A549 treated with AZD9567 at 1 μM for 4 hours (cell line): ENCODE results near the gene FPR1. TPM values are rescaled to one million over a fixed set of nuclear protein-coding genes. Genes with fewer than 3 reads are reported as not detected.

Experiments
- total RNA-seq: library from RNA; stranded (reverse); fragments of 200-300 nt; extraction: Qiagen RNA extraction; gene quantifications from 5 replicates; pipeline ENCODE4 v1.2.3, GENCODE V29; 2022; ENCODE audit not compliant: insufficient read depth

FPR1 gene, protein sequence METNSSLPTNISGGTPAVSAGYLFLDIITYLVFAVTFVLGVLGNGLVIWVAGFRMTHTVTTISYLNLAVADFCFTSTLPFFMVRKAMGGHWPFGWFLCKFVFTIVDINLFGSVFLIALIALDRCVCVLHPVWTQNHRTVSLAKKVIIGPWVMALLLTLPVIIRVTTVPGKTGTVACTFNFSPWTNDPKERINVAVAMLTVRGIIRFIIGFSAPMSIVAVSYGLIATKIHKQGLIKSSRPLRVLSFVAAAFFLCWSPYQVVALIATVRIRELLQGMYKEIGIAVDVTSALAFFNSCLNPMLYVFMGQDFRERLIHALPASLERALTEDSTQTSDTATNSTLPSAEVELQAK
- 0.05 to 0.11 TPM (median 0.09 TPM) in 4 of 5 replicates, not detected in the other for total RNA-seq

DNA sequence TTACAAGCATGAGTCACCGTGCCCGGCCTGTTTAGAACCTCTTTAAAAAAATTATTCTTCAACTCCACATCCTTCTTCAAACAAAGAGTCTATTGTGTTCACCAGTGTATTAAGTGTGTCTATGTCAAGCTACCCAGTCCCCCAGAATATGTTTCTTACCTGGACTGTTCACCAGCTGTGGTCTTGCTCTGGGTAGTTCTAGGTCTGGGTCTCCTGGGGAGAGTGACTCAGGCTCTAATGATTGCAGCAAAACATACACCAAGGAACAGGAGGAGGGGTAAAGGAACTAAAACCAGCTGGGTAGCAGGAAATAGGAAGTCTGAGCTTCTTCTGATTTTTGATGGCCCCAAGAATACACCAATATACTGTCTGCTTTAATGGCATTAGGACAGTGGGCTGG, at the start of gene FPR1:
TSS of gene FPR1 (minus strand) at position 224 of the 400 bp plus-strand sequence. CDS start 4,884 bp downstream, outside the sequence.

DNA sequence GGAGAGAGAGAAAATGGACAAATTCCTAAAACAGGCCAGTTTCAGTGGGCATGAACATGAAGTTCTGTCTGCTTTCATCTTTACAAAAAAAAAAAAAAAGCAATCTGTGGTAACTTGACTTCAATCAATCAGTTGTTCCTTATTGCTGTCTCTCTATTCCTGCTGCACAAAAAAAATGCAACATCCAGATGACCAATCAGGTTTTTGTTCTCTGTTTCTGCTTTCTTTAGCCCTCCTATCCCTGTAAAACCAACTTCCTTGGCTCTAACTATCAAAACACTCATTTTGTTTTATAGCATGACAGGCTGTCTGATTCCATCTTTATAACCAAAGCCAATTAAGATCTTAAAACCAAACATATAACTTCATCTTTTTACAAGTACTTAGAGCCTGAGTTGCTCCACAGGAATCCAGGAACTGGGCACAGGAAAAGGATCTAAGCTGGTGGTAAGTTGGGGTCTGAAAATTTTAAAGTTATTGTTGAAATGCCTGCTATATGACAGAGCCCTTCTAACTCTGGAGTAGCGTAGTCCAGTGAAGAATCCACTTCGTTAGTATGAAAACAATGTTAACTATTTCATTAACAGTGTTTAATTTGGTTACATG, 43.3 kb upstream of the FPR1 start, which contains the start of gene FPR3:
TSS of gene FPR3 (plus strand) at position 273 of the 606 bp plus-strand sequence. CDS start 28,592 bp downstream, outside the sequence.

GRCh38 chr19:51760697-51761356, 9.1 kb upstream of the FPR1 start, which contains the start of gene FPR2:
Gene FPR2 (plus strand): TSS chr19:51761180. CDS start chr19:51768659, 7,479 bp downstream.

Other genes starting within 250 kb of the FPR1 start
- gene SIGLEC6, start 220.2 kb downstream of the FPR1 start, total RNA-seq: not detected in 5 replicates
- 2.8 to 5.4 TPM (median 4.2 TPM) in 5 replicates for gene ZNF175, start 180.6 kb downstream of the FPR1 start, total RNA-seq
- not detected in 5 replicates for gene SIGLEC5, start 121.5 kb downstream of the FPR1 start, total RNA-seq
- 0.05 to 0.06 TPM in 2 of 5 replicates, not detected in the others for gene SIGLEC14, start 105.1 kb downstream of the FPR1 start, total RNA-seq
- 7.1 to 14.5 TPM (median 12.9 TPM) in 5 replicates for gene SPACA6, start 58.5 kb downstream of the FPR1 start, total RNA-seq
- not detected in 5 replicates for gene HAS1, start 27.9 kb downstream of the FPR1 start, total RNA-seq
- not detected in 5 replicates for gene FPR2, start 9.3 kb upstream of the FPR1 start, total RNA-seq
- not detected in 5 replicates for gene FPR3, start 43.3 kb upstream of the FPR1 start, total RNA-seq
- gene ZNF577, start 136.1 kb upstream of the FPR1 start, total RNA-seq: 0.03 to 0.08 TPM (median 0.06 TPM) in 3 of 5 replicates, not detected in the others
- gene ZNF649, start 153.1 kb upstream of the FPR1 start, total RNA-seq: 0.11 to 0.35 TPM (median 0.17 TPM) in 4 of 5 replicates, not detected in the other
- 0.75 to 2.2 TPM (median 1.3 TPM) in 4 of 5 replicates, not detected in the other for gene ZNF613, start 175.6 kb upstream of the FPR1 start, total RNA-seq
- gene ZNF350, start 235.0 kb upstream of the FPR1 start, total RNA-seq: 3.3 to 8.1 TPM (median 3.9 TPM) in 5 replicates